ENCODE measurements around the gene SDR42E1. TPM values are rescaled to one million over a fixed set of nuclear protein-coding genes. Genes with fewer than 3 reads are reported as not detected.

SDR42E1 gene
- 1.2 to 1.4 TPM (median 1.3 TPM) in 5 replicates for total RNA-seq (2022; extraction: Qiagen RNA extraction; ENCODE audit: low read depth)

GRCh38 chr16:82011199-82011641 lies at the start of gene SDR42E1:
SDR42E1 (minus strand) TSS chr16:82011470; CDS start chr16:82000858, 10,612 bp downstream.

DNA sequence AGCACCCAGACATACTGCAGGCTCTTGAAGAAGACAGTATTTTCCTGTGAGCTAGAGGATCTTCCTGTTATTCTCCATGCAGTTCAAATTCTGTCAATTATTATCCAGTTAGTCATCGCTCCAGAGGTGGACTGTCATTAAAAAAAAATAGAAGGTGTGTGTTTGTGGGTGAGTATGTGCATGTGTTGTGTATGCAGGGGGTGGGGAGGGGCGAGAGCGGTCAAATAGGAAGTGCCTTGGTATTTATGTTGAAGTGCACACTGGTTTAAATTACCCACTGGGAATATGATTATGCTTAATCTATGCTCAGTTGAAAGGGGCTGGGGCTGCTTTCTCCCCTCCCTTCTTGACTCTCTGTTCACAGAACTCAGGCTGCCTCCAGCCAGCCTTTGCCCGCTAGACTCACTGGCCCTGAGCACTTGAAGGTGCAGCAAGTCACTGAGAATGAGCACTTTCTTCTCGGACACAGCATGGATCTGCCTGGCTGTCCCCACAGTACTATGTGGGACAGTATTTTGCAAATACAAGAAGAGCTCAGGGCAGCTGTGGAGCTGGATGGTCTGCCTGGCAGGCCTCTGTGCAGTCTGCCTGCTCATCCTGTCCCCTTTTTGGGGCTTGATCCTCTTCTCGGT lies 23.8 kb upstream of the SDR42E1 start, which contains the start of gene HSD17B2:
HSD17B2 (plus strand) TSS at position 273 of the 632 bp plus-strand sequence; CDS start at position 445, 172 bp downstream.

Other genes with a start within 250 kb of the SDR42E1 start
- 3.2 to 4.5 TPM (median 4.2 TPM) in 5 replicates for gene PLCG2, start 232.2 kb downstream of the SDR42E1 start, total RNA-seq (2022; extraction: Qiagen RNA extraction; ENCODE audit: low read depth)
- 0.11 to 0.25 TPM (median 0.12 TPM) in 3 of 5 replicates, not detected in the others for gene HSD17B2, start 23.8 kb upstream of the SDR42E1 start, total RNA-seq (2022; extraction: Qiagen RNA extraction; ENCODE audit: low read depth)
- gene MPHOSPH6, start 158.8 kb upstream of the SDR42E1 start, total RNA-seq (2022; extraction: Qiagen RNA extraction; ENCODE audit: low read depth), result 24.2 to 36.8 TPM (median 32.6 TPM) in 5 replicates

Measured in A549 treated with GW870086 at 1 μM for 4 hours (cell line).